NCI-H748 (cell line): ENCODE data around the gene MYMX.
A peak's percentile ranks its signal among the peaks of the same experiment; 100 is the strongest.
"Not testable (repeated sequence)": the region's sequence is repeated elsewhere in the genome, so short reads cannot be mapped to it uniquely, and the experiment has no call there.

Source experiments
- DNase-seq: peaks from one replicate; lab custom pipeline; 2025; ENCODE audit not compliant: unreplicated experiment; lab: John Stamatoyannopoulos, UW

Gene MYMX

DNA sequence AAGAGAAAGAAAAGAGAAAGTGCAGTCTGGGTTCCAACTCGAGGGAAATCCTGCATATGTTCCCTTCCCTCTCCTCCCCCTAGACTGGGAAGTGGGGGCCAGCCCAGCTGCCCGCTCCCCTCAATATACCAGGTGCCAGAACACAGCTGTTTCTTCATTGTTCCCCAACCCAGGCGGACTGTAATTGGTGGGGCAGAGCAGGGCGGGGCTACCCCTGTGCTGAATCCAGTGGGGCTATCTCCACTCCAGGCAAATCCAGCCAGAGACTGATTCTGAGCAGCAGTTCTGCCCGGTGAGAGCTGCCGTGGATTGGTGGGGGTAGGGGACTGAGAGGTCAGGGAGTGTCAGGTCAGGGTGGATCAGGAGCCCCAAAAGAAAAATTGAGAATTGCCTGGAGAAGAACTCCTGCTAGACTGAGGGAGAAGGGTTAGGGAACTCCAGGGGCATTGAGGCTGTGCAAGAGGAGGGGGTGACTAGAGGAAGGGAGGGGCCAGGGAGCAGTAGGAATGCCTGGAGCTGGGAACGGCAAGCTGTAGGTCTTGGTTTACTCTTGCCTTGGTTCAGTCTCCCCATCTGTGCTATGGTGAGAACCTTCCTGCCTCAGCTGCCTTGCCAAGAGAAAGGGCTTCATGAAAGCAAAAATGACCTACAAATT is at the start of gene MYMX:
TSS of gene MYMX (plus strand) at position 250 of the 655 bp plus-strand sequence. CDS start 546 bp downstream, outside the sequence.
- peak; percentile 58 for DNase-seq

DNA sequence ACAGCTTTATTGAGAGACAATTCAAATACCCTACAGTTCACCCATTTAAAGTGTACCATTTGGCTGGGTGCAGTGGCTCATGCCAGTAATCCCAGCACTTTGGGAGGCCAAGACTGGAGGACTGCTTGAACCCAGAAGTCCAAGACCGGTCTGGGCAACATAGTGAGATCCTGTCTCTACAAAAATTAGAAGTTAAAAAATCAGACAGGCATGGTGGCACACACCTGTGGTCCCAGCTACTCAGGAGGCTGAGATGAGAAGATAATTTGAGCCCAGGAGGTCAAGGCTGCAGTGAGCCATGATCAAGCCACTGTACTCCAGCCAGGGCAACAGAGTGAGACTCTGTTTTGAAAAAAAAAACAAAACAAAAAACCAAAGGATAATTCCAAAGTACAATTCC is 49.2 kb upstream of the MYMX start:
- no peak for DNase-seq

DNA sequence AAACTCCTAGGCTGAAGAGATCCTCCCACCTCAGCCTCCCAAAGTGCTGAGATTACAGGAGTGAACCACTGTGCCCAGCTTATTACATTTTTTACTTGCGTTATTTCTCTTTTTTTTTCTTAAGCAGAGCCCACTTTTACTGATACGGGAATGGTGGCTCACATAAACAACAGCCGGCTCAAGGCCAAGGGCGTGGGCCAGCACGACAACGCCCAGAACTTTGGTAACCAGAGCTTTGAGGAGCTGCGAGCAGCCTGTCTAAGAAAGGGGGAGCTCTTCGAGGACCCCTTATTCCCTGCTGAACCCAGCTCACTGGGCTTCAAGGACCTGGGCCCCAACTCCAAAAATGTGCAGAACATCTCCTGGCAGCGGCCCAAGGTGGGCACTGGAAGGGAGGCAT is 47.6 kb upstream of the MYMX start:
- no peak for DNase-seq

DNA sequence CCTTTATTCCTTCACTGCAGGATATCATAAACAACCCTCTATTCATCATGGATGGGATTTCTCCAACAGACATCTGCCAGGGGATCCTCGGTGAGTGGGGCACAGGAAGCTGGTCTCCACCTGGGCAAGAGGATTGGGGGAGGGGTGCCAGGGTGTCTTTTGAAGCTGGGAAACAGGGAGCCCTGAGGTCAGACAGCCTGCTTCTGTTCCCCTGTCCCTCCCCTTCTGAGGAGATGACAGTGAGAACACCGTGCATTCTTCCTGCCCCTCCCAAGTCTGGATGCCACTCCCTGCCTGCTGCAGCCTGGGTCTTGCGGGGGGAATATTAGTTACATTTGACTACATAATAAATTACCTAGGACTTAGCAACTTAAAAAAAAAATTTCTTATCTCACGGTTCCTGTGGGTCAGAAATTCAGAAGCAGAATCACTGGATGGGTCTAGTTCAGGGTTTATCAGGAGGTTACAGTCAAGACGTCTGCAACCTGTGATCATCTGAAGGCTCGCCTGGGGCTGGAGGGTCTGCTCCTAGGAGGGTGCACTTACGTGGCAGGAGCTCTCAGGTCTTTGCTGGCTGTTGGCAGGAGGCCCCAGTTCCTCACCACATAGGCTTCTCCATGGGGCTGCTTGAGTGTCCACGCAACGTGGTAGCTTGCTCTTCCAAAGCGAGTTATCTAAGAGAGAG is 46.7 kb upstream of the MYMX start:
- DNase-seq = no peak

DNA sequence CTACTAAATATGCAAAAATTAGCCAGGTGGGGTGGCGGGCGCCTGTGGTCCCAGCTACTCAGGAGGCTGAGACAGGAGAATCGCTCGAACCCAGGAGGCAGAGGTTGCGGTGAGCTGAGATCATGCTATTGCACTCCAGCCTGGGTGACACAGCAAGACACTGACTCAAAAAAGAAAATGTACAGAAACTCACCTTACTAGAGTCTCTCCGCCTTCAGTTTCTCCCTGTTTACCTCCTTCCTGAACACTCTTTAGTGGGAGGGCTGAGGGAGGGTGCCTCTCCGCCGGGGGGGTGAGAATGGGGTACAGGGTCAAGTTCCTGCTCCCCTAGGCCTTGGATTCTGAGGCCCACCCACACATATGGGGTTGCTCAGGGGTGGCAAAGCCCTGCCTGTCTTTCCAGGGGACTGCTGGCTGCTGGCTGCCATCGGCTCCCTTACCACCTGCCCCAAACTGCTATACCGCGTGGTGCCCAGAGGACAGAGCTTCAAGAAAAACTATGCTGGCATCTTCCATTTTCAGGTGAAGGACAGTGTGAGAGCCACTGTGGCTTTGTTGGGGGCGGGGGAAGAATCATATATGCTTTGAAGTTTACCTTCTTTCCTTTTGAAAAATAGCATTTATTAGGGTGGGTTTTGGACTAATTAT is 44.7 kb upstream of the MYMX start:
- DNase-seq = no peak

DNA sequence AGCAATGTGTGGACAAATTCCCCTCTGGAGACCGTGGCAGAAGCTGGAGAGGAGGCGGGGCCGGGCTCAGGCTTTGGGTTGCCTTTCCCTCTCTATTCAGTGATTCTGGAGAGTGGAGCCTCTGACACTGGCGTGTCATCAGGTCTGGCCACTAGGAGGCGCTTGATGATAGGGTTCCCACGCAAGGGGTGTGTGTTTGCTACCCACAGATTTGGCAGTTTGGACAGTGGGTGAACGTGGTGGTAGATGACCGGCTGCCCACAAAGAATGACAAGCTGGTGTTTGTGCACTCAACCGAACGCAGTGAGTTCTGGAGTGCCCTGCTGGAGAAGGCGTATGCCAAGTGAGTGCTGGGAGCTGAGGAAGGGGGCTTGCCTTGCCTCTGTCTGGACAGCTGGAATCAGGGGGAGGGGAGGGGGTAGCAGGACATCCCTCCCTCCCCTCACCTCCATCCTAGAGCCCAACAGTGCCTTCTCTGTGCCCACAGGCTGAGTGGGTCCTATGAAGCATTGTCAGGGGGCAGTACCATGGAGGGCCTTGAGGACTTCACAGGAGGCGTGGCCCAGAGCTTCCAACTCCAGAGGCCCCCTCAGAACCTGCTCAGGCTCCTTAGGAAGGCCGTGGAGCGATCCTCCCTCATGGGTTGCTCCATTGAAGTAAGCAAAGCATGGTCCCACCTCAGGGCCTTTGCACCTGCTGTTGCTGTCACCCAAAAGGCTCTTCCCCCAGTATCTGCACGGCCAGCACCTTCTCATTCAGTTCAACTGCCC is 43.8 kb upstream of the MYMX start:
- peak; percentile 86 for DNase-seq

DNA sequence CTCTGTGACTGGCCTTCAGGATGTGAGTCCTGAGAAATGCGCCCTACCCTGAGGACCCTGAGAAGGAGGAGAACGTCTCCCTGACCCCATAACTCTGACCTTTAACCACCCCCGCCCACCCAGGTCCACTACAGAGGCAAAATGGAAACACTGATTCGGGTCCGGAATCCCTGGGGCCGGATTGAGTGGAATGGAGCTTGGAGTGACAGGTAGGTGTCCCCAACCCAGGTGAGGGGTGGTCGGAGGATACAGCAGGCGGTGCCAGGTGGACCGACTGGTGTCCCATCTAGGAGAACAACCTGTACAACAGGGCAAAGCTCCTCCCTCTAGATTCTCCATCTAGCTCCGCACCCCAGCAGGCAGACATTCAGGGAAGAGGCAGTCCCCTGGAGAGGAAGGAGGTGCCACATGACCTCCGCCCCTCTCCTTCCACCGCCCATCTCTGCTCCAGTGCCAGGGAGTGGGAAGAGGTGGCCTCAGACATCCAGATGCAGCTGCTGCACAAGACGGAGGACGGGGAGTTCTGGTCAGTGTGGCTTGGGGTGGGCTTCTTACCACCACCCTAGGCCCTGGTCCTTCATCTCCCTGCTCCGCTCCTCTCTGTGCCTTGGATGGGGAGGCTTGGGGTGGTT is 40.5 kb upstream of the MYMX start:
- DNase-seq = no peak

DNA sequence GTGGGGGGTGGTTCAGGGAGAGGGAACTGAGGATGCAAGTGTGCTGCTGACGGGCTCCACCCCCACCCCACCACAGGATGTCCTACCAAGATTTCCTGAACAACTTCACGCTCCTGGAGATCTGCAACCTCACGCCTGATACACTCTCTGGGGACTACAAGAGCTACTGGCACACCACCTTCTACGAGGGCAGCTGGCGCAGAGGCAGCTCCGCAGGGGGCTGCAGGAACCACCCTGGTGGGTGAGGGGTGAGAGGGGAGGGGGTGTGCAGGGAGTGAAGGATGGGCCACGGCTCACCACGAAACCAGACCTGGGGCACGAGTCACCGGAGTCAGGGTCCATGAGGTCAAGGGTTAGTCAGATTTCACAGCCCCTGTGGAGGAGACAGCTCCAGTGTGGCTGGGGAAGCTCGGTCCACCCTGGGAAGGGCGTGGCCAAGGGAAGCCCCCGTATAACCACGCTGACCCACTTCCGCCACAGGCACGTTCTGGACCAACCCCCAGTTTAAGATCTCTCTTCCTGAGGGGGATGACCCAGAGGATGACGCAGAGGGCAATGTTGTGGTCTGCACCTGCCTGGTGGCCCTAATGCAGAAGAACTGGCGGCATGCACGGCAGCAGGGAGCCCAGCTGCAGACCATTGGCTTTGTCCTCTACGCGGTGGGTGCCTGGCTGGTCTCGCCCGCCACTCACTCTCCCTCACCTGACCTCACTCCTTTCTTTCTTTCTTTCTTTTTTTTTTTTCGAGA is 39.8 kb upstream of the MYMX start:
- no peak for DNase-seq

DNA sequence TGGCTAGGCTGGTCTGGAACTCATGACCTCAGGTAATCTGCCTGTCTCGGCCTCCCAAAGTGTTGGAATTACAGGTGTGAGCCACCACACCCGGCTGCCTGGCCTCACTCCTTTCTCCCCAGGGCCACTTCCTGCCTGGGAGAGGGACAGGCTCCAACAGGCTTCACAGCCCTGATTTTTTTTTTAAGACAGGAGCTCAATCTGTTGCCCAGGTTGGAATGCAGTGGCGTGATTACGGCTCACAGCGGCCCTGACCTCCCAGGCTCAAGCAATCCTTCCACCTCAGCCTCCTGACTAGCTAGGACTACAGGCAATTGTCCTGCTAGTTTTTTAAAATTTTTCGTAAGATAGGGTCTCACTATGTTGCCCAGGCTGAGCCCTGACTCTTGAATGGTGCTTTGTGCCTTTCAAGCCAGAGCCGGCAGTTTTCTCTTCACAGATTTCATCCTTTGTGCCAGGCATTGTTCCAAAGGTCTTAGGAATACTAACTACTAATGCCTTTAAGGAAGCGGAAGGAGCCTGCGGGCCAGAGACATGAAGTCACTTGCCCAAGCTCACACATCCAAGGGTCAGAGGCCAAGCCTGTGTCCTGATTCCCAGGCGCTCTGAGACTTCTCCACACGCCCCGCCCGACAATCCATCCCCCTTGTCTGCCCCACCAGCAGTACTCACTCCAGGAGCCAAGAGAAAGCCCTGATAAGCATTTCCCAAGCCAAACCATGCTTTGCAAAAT is 38.9 kb upstream of the MYMX start:
- no peak for DNase-seq

DNA sequence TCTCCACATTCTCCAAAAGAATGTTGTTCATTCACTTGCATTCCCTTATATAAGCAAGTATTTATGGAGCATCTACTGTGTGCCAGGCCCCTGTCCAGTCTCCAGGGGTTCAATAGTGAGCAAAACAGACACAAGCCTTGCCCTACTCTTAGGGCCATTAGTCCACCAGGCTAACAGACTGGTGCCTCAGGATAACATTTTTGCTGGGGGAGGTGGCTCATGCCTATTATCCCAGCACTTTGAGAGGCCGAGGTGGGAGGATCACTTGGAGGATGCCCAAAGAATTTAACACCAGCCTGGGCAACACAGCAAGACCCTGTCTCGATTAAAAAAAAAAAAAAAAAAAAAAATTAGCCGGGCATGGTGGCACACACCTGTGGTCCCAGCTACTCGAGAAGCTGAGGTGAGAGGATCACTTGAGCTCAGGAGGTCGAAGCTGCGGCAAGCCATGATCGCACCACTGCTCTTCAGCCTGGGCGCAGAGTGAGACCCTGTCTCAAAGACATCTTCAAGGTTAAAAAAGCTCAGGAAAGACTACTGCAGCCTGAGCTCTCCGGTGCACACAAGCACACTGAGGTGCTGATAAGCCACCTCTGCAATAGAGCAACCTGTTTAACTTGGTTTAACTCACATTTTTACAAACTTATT is 38.2 kb upstream of the MYMX start:
- DNase-seq = no peak

DNA sequence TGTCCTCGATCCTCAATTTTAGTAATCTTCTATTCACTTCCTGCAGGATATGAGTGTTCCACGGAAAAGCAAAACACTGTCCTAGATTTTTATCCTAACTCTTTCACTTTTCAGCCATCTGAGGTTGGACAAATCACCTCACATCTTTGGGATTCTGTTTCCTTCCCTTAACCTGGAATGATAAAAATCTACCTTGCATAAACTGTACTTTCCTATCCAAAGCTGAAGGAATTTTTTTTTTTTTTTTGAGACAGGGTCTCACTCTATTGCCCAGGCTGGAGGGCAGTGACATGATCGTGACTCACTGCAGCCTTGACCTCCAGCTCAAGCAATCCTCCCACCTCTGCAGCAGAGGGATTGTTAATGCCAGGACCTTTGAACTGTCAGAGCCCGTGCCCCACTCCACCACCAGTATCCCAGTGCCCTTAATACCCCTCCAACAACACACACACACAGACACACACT is 37.6 kb upstream of the MYMX start:
- DNase-seq = no peak

DNA sequence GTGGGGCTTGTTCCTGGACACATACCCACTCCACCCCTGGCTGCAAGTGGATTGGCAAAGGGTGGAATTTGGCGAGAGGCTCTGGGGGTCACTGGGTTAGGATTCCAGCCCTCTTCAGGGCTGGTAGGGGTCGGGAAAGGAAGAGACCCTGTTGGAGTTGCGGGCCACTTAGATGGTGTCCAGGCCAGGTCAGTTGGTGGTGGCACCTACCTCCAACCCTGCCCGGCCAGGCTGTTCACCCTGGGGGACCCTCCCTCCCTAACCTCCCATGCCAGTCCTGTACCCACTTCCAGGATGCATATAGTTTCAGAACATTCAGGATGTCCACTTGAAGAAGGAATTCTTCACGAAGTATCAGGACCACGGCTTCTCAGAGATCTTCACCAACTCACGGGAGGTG is 37.1 kb upstream of the MYMX start:
- no peak for DNase-seq

DNA sequence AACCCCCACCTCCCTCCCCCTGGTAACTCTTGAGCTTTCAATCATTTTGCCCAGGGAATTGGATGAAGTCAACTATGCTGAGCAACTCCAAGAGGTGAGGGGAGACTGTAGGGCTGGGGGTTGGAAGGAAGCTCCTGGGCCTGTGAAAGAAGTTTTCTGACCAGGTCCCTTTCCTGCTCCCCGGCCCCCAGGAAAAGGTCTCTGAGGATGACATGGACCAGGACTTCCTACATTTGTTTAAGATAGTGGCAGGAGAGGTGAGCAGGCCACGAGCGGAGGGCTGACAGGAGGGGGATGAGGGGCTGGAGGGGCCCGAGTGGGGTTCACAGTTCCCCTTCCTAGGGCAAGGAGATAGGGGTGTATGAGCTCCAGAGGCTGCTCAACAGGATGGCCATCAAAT is 36.3 kb upstream of the MYMX start:
- DNase-seq = no peak

DNA sequence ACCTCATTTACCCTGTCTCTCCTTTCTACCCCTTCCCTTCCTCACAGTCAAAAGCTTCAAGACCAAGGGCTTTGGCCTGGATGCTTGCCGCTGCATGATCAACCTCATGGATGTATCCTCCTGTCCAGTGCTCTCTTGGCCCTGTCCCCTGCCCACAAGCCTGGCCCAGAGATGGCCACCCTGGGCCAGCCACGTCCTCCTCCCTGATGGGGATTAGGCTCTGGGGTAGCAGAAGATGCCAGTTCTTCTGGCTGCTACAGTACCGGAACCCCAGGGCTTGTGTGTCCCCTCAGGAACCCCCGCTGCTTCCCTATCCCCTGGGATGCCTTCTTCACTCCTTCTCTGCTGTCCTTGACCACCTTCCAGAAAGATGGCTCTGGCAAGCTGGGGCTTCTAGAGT is 35.8 kb upstream of the MYMX start:
- no peak for DNase-seq

DNA sequence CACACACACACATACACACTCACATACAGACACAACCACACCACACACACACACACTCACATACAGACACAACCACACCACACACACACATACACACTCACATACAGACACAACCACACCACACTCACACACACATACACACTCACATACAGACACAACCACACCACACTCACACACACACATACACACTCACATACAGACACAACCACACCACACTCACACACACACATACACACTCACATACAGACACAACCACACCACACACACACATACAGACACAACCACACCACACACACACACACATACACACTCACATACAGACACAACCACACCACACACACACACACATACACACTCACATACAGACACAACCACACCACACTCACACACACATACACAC is 34.9 kb upstream of the MYMX start:
- not testable (repeated sequence) for DNase-seq

DNA sequence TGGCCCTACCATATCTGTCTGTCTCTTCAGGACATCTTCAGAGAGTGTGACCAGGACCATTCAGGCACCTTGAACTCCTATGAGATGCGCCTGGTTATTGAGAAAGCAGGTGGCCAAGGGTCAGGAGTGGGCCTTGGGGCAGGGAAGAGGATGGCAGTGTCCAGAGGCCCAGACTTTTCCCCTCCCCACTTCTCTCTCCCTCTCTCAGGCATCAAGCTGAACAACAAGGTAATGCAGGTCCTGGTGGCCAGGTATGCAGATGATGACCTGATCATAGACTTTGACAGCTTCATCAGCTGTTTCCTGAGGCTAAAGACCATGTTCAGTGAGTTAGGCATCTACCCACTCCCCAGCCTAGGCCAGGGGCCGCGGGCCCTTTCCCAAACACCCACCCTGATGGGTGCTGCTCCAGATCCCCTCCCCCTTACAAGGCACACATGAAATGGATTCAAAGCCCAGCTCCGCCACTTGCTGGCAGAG is 33.8 kb upstream of the MYMX start:
- DNase-seq = no peak

DNA sequence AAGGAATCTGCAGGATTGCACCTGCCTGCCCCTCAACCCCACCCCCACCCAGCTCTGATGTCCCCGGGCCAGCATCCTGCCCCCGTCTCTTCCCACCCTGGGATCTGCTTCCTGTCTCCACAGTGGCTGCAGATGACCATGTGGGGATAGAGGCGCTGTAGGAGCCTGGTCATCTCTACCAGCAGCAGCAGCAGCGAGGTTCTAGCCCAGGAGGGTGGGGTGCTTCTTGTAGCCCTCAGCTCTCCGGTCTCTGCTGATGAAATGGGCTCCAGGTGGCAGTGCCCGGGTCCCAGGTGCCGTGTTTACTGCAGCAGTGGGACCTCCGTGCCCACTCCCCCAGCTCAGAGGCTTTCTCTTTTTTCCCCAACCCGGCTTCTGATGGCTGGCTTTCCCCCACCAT is 32.9 kb upstream of the MYMX start:
- no peak for DNase-seq

DNA sequence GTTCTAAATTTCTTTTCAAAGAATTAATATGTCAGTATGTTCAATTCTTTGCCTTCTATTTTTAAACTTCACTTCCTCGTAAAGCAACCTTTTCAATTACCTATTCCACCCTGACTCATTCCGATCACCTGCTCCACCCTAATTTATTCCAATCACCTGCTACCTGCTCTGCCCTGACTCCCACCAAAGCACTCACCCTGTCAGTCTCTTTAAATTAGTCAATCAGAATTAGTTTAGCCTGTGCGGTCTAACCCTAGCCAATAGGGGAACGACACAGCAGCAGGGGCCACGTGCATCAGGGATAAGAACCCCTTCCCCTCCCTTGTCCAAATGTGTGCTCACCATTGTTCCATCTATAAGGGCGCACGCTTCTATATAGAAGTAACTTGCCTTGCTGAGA is 31.4 kb upstream of the MYMX start:
- peak; percentile 32 for DNase-seq
